Fibroblast of lung (primary cell): ENCODE data around the gene PIK3R1. TPM values are rescaled to one million over a fixed set of nuclear protein-coding genes. Genes with fewer than 3 reads are reported as not detected.
A peak's percentile ranks its signal among the peaks of the same experiment; 100 is the strongest.

ENCODE experiments used
- DNase-seq, 2 donors: peaks; one replicate each; pipeline versions ENCODE4 v3.0.0 to v3.0.0-alpha.2; 2010; ENCODE audit warnings: low read depth in 2 of 2
- H2AFZ ChIP-seq: 2 replicates; pipeline ENCODE4 v1.5.1; 2012; ENCODE audit warnings: low read length, control low read depth, inconsistent platforms
- H3K27ac ChIP-seq: 2 replicates; pipeline ENCODE4 v1.5.1; 2011; ENCODE audit warnings: low read length, control low read depth; ENCODE audit not compliant: insufficient read depth
- H3K27me3 ChIP-seq: 2 replicates; pipeline ENCODE4 v1.5.1; 2011; ENCODE audit warnings: mild to moderate bottlenecking, low read length; ENCODE audit not compliant: control insufficient read depth, insufficient read depth
- H3K36me3 ChIP-seq: 2 replicates; pipeline ENCODE4 v1.5.1; 2011; ENCODE audit warnings: low read length; ENCODE audit not compliant: control insufficient read depth, insufficient read depth
- H3K4me1 ChIP-seq: 2 replicates; pipeline ENCODE4 v1.5.1; 2011; ENCODE audit warnings: low read length; ENCODE audit not compliant: control insufficient read depth, insufficient read depth; ENCODE audit errors: extremely low read depth
- H3K4me2 ChIP-seq: 2 replicates; pipeline ENCODE4 v1.5.1; 2011; ENCODE audit warnings: low read length, control low read depth; ENCODE audit not compliant: insufficient read depth; ENCODE audit errors: extremely low read depth
- H3K4me3 ChIP-seq, 4 experiments: fragments of 200-600 bp in 1 of 4; sonication (generic) in 1 of 4; replicated peaks in 1 of 4; 2 replicates each; pipeline ENCODE4 v1.5.1; 2011 to 2016; ENCODE audit warnings: low read length in 4 of 4, low read depth in 3 of 4, mild to moderate bottlenecking in 3 of 4, control low read depth in 2 of 4, inconsistent platforms in 1 of 4, mixed read lengths in 1 of 4; ENCODE audit not compliant: insufficient read depth in 1 of 4; ENCODE audit errors: control extremely low read depth in 1 of 4
- H3K79me2 ChIP-seq: 2 replicates; pipeline ENCODE4 v1.5.1; 2012; ENCODE audit warnings: mild to moderate bottlenecking, low read length, inconsistent platforms; ENCODE audit not compliant: control insufficient read depth, insufficient read depth
- H3K9ac ChIP-seq: 2 replicates; pipeline ENCODE4 v1.5.1; 2011; ENCODE audit warnings: mild to moderate bottlenecking, low read length, control low read depth; ENCODE audit not compliant: insufficient read depth
- H3K9me3 ChIP-seq: 2 replicates; pipeline ENCODE4 v1.5.1; 2012; ENCODE audit warnings: low read depth, low read length; ENCODE audit not compliant: control insufficient read depth, insufficient read depth
- H4K20me1 ChIP-seq: 2 replicates; pipeline ENCODE4 v1.5.1; 2011; ENCODE audit warnings: low read length; ENCODE audit not compliant: control insufficient read depth, insufficient read depth; ENCODE audit errors: extremely low read depth
- CTCF ChIP-seq, 2 donors: IDR thresholded peaks in 1 of 2; conservative IDR thresholded peaks in 1 of 2; 1 replicate in 1 of 2; 2 replicates in 1 of 2; pipeline ENCODE4 v1.5.1; 2011 to 2012; ENCODE audit warnings: low read length in 2 of 2, control low read depth in 1 of 2, inconsistent platforms in 1 of 2, low read depth in 1 of 2, mild to moderate bottlenecking in 1 of 2
- EZH2 ChIP-seq: IDR thresholded peaks from 2 replicates; pipeline ENCODE4 v1.5.1; 2012; ENCODE audit warnings: low read length, control low read depth, mild to moderate bottlenecking; ENCODE audit errors: missing control alignments
- polyA plus RNA-seq, 2 donors: library from polyadenylated mRNA; depleted of rRNA in 1 of 2; stranded (reverse) in 1 of 2; unstranded in 1 of 2; fragments of >200 nt; gene quantifications; 2 replicates each; pipeline ENCODE4 v1.2.1, GENCODE V29; 2011 to 2012; ENCODE audit warnings: missing spikeins in 1 of 2
- total RNA-seq: library from RNA; depleted of rRNA; stranded (reverse); fragments of >200 nt; gene quantifications from 2 replicates; pipeline ENCODE4 v1.2.1, GENCODE V29; 2014

The PIK3R1 gene
- total and polyA plus RNA-seq, 2 donors (not counting 1 experiment from before 2014, with no cell fraction given): 17.7 to 36.3 TPM

- Histone ChIP-seq H3K4me2 (no peak overlapping the region), H3K27me3 (no peaks in the 10 kb centered on the region), H3K4me1 (peaks cover 4% of the 10 kb centered on the region), H3K36me3 (no peaks in the 10 kb centered on the region), H4K20me1 (no peaks in the 10 kb centered on the region), H3K9me3 (no peaks in the 10 kb centered on the region), H2AFZ (no peak overlapping the region), H3K9ac (no peak overlapping the region), H3K27ac (no peak overlapping the region), H3K79me2 (peaks cover 2% of the 10 kb centered on the region), H3K4me3 (no peak overlapping the region)
- TF ChIP-seq CTCF (conservative IDR thresholded peaks at IDR 0.05 in 1 of 2, IDR thresholded peaks at IDR 0.05 in 1 of 2; ENCODE audit: low read depth in 1 of 2, low read length in 2 of 2): no peak
- no peak for TF ChIP-seq EZH2
- peak in 1 of 2 donors; percentile 55 for DNase-seq
Measured at GRCh38 chr5:68283766-68284165, 68.2 kb downstream of the PIK3R1 start.

GRCh38 chr5:68285075-68285840, 69.7 kb downstream of the PIK3R1 start:
- Histone ChIP-seq H3K27ac (no peak overlapping the region), H3K9ac (no peak overlapping the region), H3K4me3 (no peak overlapping the region), H3K9me3 (no peaks in the 10 kb centered on the region), H3K4me1 (peaks cover 10% of the 10 kb centered on the region), H3K79me2 (peaks cover 2% of the 10 kb centered on the region), H3K27me3 (no peaks in the 10 kb centered on the region), H2AFZ (no peak overlapping the region), H4K20me1 (no peaks in the 10 kb centered on the region), H3K36me3 (no peaks in the 10 kb centered on the region), H3K4me2 (no peak overlapping the region)
- TF ChIP-seq EZH2 (no peak), CTCF (conservative IDR thresholded peaks at IDR 0.05 in 1 of 2, IDR thresholded peaks at IDR 0.05 in 1 of 2; ENCODE audit: low read depth in 1 of 2, low read length in 2 of 2) (no peak)
- no peak for DNase-seq

GRCh38 chr5:68285851-68286611, 70.5 kb downstream of the PIK3R1 start:
- DNase-seq: peak; percentile 46 to 75

More at GRCh38 chr5:68285851-68286611, 70.5 kb downstream of the PIK3R1 start:
- no peak overlapping the region for H3K4me3 ChIP-seq
- H3K36me3 ChIP-seq: no peaks in the 10 kb centered on the region
- no peak overlapping the region for H3K27ac ChIP-seq
- H2AFZ ChIP-seq: no peak overlapping the region
- TF ChIP-seq EZH2 (no peak), CTCF (conservative IDR thresholded peaks at IDR 0.05 in 1 of 2, IDR thresholded peaks at IDR 0.05 in 1 of 2; ENCODE audit: low read depth in 1 of 2, low read length in 2 of 2) (peak; percentile 41 to 63)
- H3K9me3 ChIP-seq: no peaks in the 10 kb centered on the region
- peaks cover 10% of the 10 kb centered on the region for H3K4me1 ChIP-seq
- H3K9ac ChIP-seq: no peak overlapping the region
- H3K27me3 ChIP-seq: no peaks in the 10 kb centered on the region
- H4K20me1 ChIP-seq: no peaks in the 10 kb centered on the region
- no peak overlapping the region for H3K4me2 ChIP-seq
- H3K79me2 ChIP-seq: peaks cover 2% of the 10 kb centered on the region
